Measurements from ENCODE around the gene CNBP.

CNBP gene

GRCh38 chr3:129121016-129121791, 62.5 kb downstream of the CNBP start:
- no peak for TF ChIP-seq CTCF (conservative IDR thresholded peaks at IDR 0.05; ENCODE audit: control insufficient read depth, insufficient read depth, low read depth, low read length)
- DNase-seq (ENCODE audit: low read depth): peak; percentile 19

GRCh38 chr3:129120254-129121004, 63.3 kb downstream of the CNBP start:
- peak; percentile 88 for DNase-seq (ENCODE audit: low read depth)
- peak overlapping the region; percentile 76 for H3K4me3 ChIP-seq (ENCODE audit: control insufficient read depth, low read depth, low read length)
- peak; percentile 23 for TF ChIP-seq CTCF (conservative IDR thresholded peaks at IDR 0.05; ENCODE audit: control insufficient read depth, insufficient read depth, low read depth, low read length)

More at GRCh38 chr3:129121016-129121791, 62.5 kb downstream of the CNBP start:
- peak overlapping the region; percentile 76 for H3K4me3 ChIP-seq (ENCODE audit: control insufficient read depth, low read depth, low read length)

GRCh38 chr3:129119365-129120100, 64.2 kb downstream of the CNBP start:
- peak overlapping the region; percentile 76 for H3K4me3 ChIP-seq (ENCODE audit: control insufficient read depth, low read depth, low read length)
- no peak for DNase-seq (ENCODE audit: low read depth)
- TF ChIP-seq CTCF (conservative IDR thresholded peaks at IDR 0.05; ENCODE audit: control insufficient read depth, insufficient read depth, low read depth, low read length): no peak

GRCh38 chr3:129118745-129119144, 65.0 kb downstream of the CNBP start:
- no peak for DNase-seq (ENCODE audit: low read depth)
- TF ChIP-seq CTCF (conservative IDR thresholded peaks at IDR 0.05; ENCODE audit: control insufficient read depth, insufficient read depth, low read depth, low read length): no peak
- no peak overlapping the region for H3K4me3 ChIP-seq (ENCODE audit: control insufficient read depth, low read depth, low read length)
